ENCODE measurements around the gene AADACL3. TPM values are rescaled to one million over a fixed set of nuclear protein-coding genes. Genes with fewer than 3 reads are reported as not detected.
"Not testable (repeated sequence)": the region's sequence is repeated elsewhere in the genome, so short reads cannot be mapped to it uniquely, and the experiment has no call there.

The AADACL3 gene, protein sequence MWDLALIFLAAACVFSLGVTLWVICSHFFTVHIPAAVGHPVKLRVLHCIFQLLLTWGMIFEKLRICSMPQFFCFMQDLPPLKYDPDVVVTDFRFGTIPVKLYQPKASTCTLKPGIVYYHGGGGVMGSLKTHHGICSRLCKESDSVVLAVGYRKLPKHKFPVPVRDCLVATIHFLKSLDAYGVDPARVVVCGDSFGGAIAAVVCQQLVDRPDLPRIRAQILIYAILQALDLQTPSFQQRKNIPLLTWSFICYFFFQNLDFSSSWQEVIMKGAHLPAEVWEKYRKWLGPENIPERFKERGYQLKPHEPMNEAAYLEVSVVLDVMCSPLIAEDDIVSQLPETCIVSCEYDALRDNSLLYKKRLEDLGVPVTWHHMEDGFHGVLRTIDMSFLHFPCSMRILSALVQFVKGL
- polyA plus RNA-seq (ENCODE audit: insufficient read length), result not detected

DNA sequence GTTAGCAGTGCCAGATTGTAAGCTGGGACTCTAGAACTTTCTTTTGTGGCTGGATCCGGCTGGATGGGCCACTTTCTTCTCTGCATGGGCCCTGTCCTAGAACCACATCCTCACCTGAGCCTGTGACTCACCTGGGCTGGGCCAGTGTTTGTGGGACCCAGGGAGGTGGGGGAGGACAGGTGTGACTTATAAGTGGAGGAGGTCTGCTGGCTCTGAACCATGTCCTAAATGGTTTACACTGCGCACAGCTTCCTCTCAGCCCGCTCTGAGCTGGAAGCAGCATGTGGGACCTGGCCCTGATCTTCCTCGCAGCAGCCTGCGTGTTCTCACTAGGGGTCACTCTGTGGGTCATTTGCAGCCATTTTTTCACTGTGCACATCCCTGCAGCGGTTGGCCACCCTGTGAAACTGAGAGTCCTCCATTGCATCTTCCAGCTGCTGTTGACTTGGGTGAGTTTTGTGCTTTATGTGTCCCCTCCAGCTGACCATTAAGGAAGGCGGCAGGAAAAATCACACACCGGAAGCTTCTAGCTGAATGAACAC, at the start of gene AADACL3:
Gene AADACL3, plus strand, starts transcription at position 215 of the 542 bp plus-strand sequence. Its CDS starts 67 bp downstream, at position 282.
- DNase-seq (ENCODE audit: low read depth), result no peak

DNA sequence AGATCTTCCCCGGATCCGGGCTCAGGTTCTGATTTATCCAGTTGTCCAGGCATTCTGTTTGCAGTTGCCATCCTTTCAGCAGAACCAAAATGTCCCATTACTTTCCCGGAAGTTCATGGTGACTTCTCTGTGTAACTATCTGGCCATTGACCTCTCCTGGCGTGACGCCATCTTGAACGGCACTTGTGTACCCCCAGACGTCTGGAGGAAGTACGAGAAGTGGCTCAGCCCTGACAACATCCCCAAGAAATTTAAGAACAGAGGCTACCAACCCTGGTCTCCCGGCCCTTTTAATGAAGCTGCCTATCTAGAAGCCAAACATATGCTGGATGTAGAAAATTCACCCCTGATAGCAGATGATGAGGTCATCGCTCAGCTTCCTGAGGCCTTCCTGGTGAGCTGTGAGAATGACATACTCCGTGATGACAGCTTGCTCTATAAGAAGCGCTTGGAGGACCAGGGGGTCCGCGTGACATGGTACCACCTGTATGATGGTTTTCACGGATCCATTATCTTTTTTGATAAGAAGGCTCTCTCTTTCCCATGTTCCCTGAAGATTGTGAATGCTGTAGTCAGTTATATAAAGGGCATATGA, 49.7 kb upstream of the AADACL3 start:
- no peak for DNase-seq (ENCODE audit: low read depth)

DNA sequence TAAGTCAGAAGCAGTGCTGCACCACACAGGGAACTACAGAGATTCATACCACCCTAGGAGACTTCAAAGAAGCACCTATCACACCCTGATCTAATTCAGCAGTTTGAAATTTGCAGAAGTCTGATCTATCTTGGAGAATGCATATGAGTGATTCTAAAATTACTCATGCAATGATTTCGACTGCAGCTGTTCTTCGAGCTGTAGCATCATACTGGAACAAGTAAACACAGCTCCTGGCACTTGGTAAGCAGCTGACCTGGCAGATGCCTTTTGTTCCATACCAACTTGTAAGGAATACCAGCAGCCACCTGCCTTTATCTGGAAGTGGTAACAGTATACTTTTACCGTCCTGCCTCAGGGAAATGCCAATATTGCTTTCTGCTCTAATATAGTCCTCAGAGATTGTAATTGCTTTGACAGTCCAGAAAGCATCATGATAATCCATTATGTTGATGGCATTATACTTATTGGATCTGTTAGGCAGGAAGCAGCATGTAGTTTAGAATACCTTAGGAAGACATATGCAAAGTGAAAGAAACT, 46.3 kb upstream of the AADACL3 start:
- DNase-seq (ENCODE audit: low read depth), result no peak

DNA sequence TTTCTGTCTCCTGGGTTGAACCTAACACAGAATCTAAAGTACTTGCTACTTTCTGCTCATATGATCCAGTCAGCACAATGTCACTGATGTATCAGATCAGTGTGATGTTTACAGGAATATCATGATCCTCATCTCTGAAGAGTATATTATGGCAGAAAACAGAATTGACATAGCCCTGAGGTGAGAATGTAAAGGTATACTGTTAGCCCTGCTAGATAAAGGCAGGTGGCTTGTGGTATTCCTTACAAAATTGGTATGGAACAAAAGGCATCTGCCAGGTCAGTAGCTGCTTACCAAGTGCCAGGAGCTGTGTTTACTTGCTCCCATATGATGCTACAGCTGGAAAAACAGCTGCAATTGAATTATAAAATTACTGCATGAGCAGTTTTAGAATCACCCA, 41.6 kb upstream of the AADACL3 start:
- DNase-seq (ENCODE audit: low read depth), result no peak

DNA sequence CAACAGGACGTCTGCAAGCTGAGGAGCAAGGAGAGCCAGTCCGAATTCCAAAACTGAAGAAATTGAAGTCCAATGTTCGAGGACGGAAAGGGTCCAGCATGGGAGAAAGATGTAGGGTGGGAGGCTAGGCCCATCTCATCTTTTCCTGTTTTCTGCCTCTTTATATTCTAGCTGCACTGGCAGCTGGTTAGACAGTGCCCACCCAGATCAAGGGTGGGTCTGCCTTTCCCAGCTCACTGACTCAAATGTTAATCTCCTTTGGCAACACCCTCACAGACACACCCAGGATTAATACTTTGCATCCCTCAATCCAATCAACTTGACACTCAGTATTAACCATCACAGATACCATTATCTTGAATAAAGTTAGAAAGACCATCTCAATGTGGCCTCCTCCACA, 39.8 kb upstream of the AADACL3 start:
- DNase-seq (ENCODE audit: low read depth), result not testable (repeated sequence)

DNA sequence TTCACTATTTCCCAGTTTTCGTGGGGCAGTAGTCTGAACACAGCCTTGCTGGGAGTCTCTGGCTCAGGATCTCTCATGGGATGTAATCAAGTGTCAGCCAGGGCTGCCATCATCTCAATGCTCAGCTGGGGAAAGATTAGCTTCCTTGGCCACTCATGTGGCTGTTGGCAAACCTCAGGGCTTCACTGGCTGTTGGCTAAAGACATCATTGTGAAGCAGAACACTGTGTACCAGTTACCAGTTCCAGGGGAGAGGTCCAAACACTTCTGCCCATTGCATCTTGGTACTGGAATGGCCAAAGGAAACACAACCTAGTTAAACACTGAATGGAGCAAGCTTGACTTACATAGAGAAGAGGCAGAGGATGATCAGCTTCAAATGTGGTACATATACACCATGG, 38.3 kb upstream of the AADACL3 start:
- DNase-seq (ENCODE audit: low read depth), result no peak

DNA sequence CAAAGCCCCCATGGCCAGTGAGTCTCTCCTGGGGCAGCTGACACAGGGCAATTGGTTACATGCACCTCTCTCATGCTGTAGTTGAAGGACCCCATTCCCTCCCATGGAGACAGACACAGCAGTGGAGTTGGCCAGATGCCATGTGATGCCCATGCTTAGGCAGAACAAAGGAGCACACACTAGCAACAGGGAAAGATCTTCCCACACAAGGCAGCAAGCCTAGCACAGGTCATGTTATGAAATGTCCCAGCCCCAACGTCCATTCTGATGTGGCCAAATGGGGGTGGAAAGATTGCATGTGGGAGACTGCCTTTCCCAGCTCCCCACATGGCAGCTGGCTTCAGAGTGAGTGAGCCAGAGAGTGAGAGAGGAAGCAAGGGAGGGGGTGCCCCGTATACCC, 37.6 kb upstream of the AADACL3 start:
- no peak for DNase-seq (ENCODE audit: low read depth)

DNA sequence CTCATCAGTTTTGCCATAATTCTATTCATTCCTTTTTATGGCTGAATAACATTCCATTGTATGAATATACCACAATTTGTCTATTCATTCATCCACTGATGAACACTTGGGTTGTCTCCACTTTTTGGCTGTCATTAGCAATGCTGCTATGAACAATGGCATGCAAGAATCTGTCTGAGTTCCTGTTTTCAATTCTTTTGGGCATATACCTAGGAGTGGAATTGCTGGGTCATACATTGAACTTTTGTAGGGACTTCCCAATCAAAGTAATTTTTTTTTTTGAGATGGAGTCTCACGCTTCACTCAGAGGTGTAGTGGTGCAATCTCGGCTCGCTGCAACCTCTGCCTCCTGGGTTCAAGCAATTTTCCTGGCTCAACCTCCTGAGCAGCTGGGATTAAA, 37.1 kb upstream of the AADACL3 start:
- no peak for DNase-seq (ENCODE audit: low read depth)

DNA sequence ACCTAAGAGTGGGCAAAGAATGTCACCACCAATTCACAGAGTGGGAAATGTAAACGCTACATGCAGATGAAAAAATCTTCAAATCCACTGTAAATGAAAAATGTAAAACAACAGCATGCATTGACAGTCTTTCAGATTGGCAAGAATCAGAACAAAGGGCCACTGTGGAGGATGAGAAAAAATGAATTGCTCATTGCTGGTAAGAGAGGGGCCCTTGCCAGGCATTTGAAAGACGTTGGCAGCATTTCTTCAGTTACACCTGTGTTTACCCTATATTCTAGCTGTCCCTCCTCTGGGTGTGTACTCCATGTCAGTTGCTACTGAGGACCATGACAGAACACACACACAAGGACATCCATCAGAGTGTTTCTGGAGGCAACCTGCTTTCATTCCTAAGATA, 25.8 kb upstream of the AADACL3 start:
- DNase-seq (ENCODE audit: low read depth), result no peak

DNA sequence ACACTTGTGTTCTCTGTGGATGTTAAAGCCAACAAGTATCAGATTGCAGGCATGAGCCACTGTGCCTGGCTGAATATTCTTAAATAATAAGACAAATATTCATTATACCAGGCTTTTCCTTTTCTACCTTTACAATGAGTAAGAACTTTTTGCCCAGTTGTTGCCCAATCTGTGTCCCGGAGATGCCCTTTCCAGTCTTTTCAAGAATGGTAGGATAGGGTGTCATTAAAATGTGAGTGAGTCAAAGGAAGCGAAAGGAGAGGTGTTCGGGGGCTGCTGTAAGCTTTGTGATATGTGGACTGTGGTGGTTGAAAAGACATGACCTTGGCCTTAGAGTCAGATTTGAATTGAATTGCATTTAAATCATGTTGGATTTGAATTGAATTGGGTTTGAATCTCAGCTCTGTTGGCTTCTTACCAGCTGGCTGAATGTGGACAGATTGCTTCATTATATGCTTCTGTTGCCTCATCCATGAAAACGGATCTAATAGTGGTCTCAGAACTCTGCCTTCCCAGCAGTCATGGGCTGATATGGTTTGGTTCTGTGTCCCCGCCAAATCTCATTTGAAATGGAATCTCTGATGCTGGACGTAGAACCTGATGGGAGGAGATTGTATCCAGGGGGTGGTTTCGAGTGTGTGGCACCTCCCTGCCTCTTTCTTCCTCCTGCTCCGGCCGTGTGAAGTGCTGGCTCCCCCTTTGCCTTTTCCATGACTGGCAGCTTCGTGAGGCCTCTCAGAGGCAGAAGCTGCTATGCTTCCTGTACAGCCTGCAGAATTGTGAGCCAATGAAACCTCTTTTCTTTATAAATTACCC, 22.7 kb upstream of the AADACL3 start:
- DNase-seq (ENCODE audit: low read depth), result peak; percentile 6

DNA sequence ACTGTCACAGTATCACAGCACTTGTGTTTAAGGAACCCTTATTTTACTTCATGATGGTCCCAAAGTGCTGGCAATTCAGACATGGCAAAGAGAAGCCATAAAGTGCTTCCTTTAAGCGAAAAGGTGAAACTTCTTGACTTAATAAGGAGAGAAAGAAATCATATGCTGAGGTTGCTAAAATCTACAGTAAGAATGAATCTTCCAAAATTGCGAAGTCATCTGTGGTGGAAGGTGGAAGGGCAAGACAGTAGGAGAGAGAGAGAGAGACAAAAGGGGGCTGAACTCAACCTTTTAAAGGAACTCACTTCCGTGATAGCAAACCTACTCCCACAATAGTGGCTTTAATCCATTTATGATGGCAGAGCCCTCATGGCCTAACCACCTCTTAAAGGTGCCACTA, 19.3 kb upstream of the AADACL3 start:
- DNase-seq (ENCODE audit: low read depth), result no peak

DNA sequence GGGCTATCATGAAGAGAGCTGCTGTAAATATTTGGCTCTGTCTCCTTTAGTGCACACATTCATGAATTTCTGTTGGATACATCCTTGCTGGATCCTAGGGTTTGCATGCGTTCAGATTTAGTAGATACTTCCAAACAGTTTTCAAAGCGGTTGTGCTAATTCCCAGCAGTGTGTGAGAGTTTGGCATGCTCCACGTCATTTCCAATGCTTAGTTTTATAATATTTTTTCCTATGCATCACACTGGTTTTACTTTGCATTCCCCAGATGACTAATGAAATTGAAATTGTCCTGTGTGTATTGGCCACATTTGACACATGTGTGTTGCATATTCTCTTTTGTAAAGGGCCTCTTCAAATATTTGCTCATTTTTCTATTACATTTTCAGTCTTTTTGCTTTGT, 18.5 kb upstream of the AADACL3 start:
- DNase-seq (ENCODE audit: low read depth), result no peak

DNA sequence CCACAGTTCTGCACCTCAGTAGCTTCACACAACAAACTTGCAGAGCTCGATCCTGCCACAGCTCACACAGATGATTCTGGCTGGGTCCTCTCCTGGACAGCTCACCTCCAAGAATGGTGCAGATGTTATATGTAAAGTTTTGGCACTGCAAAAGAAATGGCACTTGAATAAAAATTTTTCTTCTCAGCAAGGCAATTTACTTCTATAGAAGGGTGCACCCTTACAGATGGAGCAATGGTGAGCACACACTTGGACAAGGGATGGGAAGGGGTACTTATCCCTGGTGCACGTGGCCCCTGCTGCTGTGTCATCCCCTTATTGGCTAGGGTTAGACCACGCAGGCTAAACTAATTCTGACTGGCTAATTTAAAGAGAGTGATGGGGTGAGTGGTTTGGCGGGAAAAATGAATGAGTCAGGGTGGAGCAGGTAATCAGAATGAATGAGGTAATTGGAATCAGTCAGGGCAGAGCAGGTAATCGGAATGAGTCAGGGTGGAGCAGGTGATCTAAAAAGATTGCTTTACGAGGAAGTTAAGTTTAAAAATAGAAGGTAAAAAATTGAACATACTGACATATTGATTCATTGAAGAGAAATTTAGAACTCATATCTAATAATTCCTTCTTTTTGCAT, 12.0 kb upstream of the AADACL3 start:
- DNase-seq (ENCODE audit: low read depth), result no peak

DNA sequence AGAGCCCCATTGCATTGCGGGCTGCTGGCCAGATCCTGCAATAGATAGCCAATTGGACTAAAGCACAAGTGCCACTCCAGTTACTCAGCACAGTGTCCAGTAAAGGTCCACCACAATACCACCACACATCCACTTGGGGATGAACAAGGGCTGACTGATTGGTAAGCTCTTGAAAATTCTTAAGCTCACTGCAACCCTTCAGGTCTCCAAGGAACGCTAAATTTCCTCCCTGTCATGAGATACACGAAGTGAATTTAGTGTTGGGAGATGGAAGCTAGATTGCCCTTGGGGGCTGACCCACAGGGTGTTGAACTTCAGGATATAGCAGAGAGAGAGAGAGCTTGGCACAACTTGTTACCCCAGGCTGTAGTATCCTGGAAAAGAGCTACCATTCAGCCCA, 9.8 kb upstream of the AADACL3 start:
- DNase-seq (ENCODE audit: low read depth), result no peak

DNA sequence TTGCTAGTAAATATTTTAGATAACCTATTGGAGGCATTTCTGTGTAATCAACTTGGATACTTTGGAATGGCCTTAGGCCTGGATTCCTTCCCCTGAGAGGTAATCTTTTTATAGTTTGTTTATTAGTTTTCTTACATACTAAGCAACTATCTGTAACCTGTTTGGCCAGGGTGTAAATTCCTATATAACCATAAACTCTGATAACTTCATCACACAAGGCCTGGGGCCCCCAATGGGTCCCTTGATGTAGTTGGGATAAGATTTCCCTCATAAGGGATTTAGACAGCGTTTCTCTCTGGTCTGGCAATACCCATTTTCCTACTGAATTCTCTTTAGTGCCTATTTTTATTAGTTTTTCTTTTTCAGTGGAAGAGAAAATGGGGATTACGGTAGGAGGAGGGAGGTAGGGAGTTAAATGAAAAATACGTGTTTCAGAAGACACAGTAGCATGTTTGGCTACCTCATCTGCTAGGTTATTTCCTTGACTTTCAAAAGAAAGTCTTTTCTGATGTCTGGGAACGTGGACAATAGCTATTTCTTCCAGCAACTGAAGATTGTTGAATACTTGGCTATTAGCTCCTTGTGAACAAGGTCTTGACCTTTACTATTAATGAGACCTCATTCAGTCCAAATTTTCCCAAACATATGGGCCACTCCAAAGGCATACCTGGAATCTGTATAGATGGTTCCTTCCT, 7.4 kb upstream of the AADACL3 start:
- DNase-seq (ENCODE audit: low read depth), result no peak

DNA sequence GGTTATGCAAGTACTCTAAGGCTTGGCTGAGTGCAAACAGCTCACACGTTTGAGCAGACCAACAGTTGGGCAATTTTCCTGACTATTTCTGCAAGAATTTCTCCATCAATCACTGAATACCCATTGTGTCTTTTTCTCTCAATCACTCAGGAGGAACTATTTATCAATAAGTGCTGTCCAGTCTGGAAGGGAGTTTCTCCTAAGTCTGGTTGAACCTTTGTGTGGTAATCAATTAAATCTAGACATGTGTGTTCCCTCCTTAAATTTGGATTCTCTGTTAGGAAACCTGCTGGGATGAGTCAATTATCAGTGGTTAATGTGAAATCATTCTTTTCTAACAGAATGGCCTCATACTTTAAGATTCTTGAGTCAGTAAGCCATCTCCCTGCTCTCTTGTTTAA, 6.8 kb upstream of the AADACL3 start:
- DNase-seq (ENCODE audit: low read depth), result no peak

DNA sequence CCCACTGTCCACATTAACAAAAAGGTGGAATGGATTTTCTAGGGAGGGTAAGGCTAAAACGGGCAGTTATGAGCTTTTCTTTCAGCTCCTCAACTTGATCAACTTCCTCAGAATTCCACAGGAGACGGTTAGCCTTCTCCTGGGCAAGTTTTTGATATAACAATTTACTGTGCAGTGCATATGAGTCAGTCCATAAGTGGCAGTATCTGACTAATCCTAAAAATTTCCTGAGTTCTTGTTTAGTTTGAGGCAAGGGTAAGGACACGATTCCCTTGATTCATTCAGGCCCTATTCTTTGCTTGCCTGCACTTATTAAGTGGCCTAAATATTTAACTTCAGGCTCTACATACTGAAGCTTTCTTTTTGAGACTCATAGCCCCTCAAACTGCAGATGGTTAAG, 6.2 kb upstream of the AADACL3 start:
- no peak for DNase-seq (ENCODE audit: low read depth)

DNA sequence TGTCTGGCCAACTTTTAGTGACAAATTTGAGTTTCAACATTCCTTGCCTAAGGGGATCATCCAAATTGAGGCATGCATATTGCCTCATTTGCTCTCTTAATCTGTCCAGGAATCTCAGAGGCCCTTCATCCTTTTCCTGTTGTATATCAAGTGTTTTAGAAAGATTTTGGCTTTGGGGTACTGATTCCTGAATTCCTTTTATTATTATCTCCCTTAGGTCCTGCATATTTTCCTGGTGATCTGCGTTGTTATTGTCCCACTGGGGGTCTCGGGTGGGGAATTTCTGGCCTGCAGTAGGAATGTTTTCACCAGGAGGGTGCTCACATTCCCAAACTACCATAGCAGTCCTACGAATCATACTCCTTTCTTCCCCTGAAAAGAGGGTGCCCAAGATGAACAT, 4.4 kb upstream of the AADACL3 start:
- DNase-seq (ENCODE audit: low read depth), result no peak

DNA sequence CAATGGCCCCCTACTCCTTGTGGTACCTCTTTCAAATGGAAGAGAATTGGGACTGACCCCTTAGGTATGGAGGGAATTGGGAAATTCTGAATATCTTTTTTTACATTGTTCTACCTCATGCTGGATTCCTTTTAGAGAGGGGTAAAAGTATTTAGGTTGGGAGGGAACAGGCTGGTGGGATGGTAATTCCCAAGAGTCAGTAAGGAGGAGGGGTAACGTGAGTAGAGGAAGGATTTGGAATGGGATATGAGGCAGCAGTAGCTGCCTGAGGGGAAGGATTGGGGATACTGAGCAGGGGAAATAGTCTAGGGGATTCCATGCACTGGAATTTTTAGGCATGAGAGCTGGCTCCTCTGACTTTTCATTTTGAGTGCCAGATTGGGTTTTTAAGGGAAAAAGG, 3.8 kb upstream of the AADACL3 start:
- no peak for DNase-seq (ENCODE audit: low read depth)

DNA sequence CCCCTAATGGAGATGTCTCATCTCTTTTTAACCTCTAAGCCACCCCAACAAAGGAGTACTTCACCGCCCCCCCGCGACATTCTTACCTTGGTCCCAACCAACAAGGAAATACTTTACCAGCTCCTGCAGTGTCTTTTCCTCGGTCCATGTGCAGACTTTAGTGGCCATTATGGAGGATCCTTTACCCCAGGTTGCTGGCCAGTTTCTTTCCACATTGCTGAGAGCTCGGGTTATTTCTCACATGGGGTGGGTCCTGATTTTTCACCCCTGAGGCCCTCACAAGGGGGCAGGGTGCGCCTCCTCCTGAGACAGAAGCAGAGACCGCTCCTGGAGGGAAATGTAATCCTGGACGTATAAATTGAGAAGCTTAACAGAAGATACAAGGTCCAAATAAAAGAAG, 3.0 kb upstream of the AADACL3 start:
- DNase-seq (ENCODE audit: low read depth), result no peak

DNA sequence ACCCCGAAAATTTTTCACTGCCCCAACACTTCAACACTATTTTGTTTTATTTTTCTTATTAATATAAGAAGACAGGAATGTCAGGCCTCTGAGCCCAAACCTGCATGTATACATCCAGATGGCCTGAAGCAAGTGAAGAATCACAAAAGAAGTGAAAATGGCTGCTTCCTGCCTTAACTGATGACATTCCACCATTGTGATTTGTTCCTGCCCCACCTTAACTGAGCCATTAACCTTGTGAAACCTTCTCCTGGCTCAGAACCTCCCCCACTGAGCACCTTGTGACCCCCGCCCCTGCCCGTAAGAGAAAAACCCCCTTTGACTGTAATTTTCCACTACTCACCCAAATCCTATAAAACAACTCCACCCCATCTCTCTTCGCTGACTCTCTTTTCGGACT, 2.3 kb upstream of the AADACL3 start:
- not testable (repeated sequence) for DNase-seq (ENCODE audit: low read depth)
